SU-DHL-6 (cell line): Measurements from ENCODE around the gene CMTR2.

ENCODE experiments used
- CTCF ChIP-seq: fragments of 200-600 bp; sonication (generic); IDR thresholded peaks from one replicate; pipeline ENCODE4 v1.5.1; 2017; ENCODE audit warnings: antibody characterized with exemption, mild to moderate bottlenecking, low read length, moderate library complexity; ENCODE audit not compliant: insufficient read depth, poor library complexity, severe bottlenecking
- EZH2phosphoT487 ChIP-seq: fragments of 200-600 bp; sonication (generic), shearing (Covaris generic); conservative IDR thresholded peaks from 2 replicates; pipeline ENCODE4 v1.6.1; 2018; ENCODE audit warnings: mild to moderate bottlenecking, antibody characterized with exemption, low read length, moderate library complexity, mixed read lengths

- no peak for TF ChIP-seq CTCF
- TF ChIP-seq EZH2phosphoT487, result no peak
These were observed 44.7 kb downstream of the CMTR2 start for GRCh38 chr16:71244521-71244920.
